Activated T-helper 1 cell treated with anti-CD3 and anti-CD28 coated beads, Interleukin-12 subunit alpha, Interleukin-12 subunit beta, Interleukin-2, Interleukin-4 antibody, amounts not matched to agents 30 ng/mL and 10 ng/mL and 1 ng/mL, durations not matched to agents 14 hours and 24 hours and 36 hours (primary cell): ENCODE results near the gene NPAS3. TPM values are rescaled to one million over a fixed set of nuclear protein-coding genes. Genes with fewer than 3 reads are reported as not detected.

Source experiments
- DNase-seq: peaks from one replicate; pipeline ENCODE4 v3.0.0; 2021; ENCODE audit warnings: low spot score
- H3K27ac Mint-ChIP-seq: one replicate; pipeline ENCODE4 v1.8.0; 2021; ENCODE audit warnings: mild to moderate bottlenecking, mixed read lengths
- H3K27me3 Mint-ChIP-seq: one replicate; pipeline ENCODE4 v1.8.0; 2022; ENCODE audit warnings: mild to moderate bottlenecking, moderate library complexity, mixed read lengths; ENCODE audit not compliant: insufficient read depth
- H3K36me3 Mint-ChIP-seq: one replicate; pipeline ENCODE4 v1.8.0; 2021; ENCODE audit warnings: low read depth, mixed read lengths
- H3K4me1 Mint-ChIP-seq: one replicate; pipeline ENCODE4 v1.8.0; 2021; ENCODE audit warnings: low read depth, mixed read lengths
- H3K4me3 Mint-ChIP-seq: one replicate; pipeline ENCODE4 v1.8.0; 2021; ENCODE audit warnings: mild to moderate bottlenecking, moderate library complexity, mixed read lengths
- H3K9me3 Mint-ChIP-seq: one replicate; pipeline ENCODE4 v1.8.0; 2021; ENCODE audit warnings: mixed read lengths
- intact Hi-C: fragments of 100-400 bp; cut with micrococcal nuclease; formaldehyde crosslinking; loops from one replicate; pipeline ENCODE4 v1.15.1; 2024
- total RNA-seq: library from RNA; stranded (reverse); gene quantifications from 2 replicates; pipeline ENCODE4 v1.2.3, GENCODE V29; 2022

The NPAS3 gene
- total RNA-seq, 1 donor from 2014 or later = not detected

DNA sequence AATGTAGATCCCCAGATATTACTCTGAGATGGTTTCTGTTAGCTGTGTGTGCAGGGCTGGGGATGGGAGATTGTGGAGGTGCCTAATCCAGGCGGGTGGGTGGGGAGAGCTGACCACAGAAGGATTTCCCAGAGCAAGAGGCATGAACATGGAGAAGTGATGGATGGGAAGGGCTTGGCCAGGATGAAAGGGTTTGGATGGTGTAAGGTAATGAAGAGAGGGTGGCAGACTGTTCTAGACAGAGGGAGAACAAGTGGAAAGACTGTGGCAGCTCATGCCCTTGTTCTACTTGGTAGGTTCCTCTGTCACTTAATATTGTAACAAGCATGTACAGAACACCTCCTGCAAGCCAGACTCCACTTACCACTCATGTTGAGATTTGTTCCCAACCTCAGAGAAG is 187.8 kb downstream of the NPAS3 start:
- no peaks in the 10 kb centered on the region for H3K4me1 Mint-ChIP-seq
- no peak overlapping the region for H3K27ac Mint-ChIP-seq
- no peak for DNase-seq
- intact Hi-C loops = no loop called here
- H3K9me3 Mint-ChIP-seq = no peaks in the 10 kb centered on the region
- H3K36me3 Mint-ChIP-seq = no peaks in the 10 kb centered on the region
- no peaks in the 10 kb centered on the region for H3K27me3 Mint-ChIP-seq
- H3K4me3 Mint-ChIP-seq = no peak overlapping the region

DNA sequence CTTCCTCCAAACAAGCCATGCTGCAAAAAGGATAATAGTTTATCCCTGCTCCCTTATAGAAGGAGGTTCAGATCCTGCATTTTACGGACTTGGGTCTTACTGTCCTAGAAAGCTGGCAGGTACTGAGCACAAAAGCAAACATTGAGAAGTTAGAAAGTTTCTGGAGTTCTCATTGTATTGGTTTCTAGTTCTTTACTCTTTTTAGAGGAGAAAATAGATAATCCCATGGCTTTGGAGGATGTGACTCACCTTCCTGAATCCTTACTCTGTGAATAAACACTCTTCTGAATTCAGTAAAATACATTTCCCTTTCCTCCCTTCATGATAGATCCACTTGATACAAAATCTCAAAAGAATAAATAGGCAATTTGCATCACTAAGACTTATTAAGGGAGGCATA is 188.9 kb downstream of the NPAS3 start:
- H3K27me3 Mint-ChIP-seq = no peaks in the 10 kb centered on the region
- no peaks in the 10 kb centered on the region for H3K36me3 Mint-ChIP-seq
- no peaks in the 10 kb centered on the region for H3K4me1 Mint-ChIP-seq
- no peak overlapping the region for H3K27ac Mint-ChIP-seq
- H3K9me3 Mint-ChIP-seq = no peaks in the 10 kb centered on the region
- intact Hi-C loops = no loop called here
- no peak overlapping the region for H3K4me3 Mint-ChIP-seq
- DNase-seq = no peak

DNA sequence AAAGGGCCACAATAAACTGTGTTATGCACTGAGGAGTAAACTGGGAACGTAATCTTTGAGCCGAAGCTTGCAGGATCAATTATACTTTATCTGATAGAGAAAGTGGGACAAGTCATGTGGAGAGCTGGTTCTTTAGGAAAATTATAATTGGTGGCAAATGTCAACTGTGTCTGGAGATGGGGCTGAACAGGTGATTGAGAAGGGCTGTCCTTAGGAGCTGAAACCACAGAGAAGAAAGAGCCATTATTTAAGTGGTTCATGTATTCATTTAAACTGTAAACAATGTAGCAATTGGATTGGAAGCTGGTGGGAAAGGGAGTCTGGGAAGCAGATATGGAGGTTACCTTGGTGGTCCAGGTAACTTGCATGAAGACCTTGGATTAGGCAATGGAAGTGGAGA is 193.1 kb downstream of the NPAS3 start:
- intact Hi-C loops = no loop called here
- no peak overlapping the region for H3K4me3 Mint-ChIP-seq
- no peaks in the 10 kb centered on the region for H3K4me1 Mint-ChIP-seq
- peaks cover 3% of the 10 kb centered on the region for H3K9me3 Mint-ChIP-seq
- DNase-seq = no peak
- H3K36me3 Mint-ChIP-seq = no peaks in the 10 kb centered on the region
- H3K27ac Mint-ChIP-seq = no peak overlapping the region
- no peaks in the 10 kb centered on the region for H3K27me3 Mint-ChIP-seq

DNA sequence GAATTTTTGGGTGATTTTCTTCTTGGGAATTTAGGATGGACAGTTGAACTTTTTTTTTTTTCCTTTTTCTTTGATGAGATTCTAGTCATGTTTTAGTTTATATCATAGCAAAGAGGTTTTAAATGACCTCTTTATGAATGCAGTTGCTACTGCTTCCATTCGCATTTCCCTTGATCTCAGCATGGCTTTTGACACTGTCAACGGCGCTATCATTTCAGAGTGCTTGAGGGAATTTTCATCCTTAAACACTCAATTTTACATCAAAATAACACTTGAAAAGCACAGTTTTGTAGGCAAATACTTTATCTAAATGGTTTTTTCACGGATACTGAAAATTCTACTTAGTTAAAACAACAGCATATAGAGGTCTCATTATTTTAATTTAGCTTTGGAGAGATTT is 195.5 kb downstream of the NPAS3 start:
- Mint-ChIP-seq H3K4me3 (no peak overlapping the region), H3K4me1 (no peaks in the 10 kb centered on the region), H3K27me3 (no peaks in the 10 kb centered on the region), H3K27ac (no peak overlapping the region), H3K9me3 (peaks cover 5% of the 10 kb centered on the region), H3K36me3 (no peaks in the 10 kb centered on the region)
- intact Hi-C loops = no loop called here
- DNase-seq = no peak

DNA sequence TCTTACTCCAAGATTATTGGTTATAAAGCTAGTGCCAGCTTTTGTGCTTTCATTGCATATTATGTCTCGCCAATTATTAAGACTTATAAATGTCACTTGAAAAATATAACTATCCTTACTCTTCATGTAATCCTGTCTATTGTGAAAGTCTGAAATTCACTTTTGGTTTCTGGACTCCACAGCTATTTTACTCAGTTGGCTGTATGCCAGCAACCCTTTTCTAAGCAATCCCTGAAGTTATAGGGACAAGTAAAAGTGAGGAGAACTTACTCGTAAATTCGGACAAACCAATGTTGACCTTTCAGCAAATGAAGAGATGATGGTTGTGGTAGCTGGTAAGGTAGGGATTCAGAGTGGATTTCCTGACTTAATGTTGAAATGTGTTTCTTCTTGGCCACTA is 196.3 kb downstream of the NPAS3 start:
- intact Hi-C loops = no loop called here
- Mint-ChIP-seq H3K36me3 (no peaks in the 10 kb centered on the region), H3K4me1 (no peaks in the 10 kb centered on the region), H3K27me3 (no peaks in the 10 kb centered on the region), H3K9me3 (peaks cover 5% of the 10 kb centered on the region), H3K27ac (no peak overlapping the region), H3K4me3 (no peak overlapping the region)
- DNase-seq = no peak

DNA sequence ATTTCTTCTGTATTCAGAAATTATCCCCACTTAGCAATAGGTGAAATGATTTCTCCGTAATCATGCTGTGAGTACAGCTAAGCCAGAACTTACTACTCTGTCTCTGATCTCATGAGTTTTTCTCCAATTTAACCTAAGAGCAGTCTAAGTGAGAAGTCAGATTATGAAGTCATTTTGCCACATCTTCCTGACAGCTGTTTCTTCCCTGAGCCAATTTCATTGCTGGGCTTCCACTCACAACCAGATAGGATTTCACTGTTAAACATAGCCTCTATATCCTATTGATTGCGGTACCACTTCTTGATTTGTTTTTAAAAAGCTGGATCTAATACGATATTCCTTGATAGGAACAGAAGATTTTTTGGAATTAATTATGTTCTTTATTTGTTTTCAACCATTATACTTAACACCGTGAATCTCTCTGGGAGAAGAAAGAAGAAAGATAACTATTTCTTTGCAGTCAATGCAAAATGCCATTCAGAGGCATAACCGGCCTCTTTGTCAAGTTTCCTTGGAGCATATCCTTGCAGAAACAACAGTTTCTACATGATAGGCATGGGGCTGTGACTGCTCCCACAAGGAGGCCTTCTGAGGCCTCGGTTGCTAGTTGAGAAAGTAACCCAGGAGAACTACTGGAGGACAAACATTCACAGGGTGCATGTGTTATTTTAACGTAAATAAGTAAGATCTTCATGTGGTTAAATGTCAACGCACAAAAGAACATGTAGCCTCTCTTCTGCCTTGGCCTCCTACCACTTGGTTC is 212.2 kb downstream of the NPAS3 start:
- Mint-ChIP-seq H3K9me3 (peaks cover 19% of the 10 kb centered on the region), H3K27me3 (no peaks in the 10 kb centered on the region)
- intact Hi-C loops = no loop called here

DNA sequence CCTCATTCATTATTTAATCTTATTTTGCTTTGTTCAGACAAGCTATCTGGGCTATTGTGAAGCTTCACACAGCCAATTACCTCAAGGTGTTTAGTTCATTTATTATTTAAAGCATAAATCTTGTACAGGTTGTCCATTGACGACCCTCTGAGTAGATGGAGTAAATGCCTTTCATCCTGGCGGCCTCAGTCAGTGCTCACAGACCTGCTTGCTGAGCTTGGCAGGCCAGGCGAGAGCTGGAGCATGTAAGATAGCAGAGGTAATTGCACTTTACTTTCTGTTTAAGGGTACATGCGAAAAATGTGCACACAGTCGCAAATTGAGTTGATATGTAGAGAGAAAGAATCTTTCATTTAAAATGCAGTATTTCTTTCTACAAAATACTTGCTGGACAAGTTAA is 224.4 kb downstream of the NPAS3 start:
- no peak for DNase-seq
- Mint-ChIP-seq H3K27ac (no peak overlapping the region), H3K36me3 (no peaks in the 10 kb centered on the region), H3K4me3 (no peak overlapping the region), H3K9me3 (no peaks in the 10 kb centered on the region), H3K27me3 (no peaks in the 10 kb centered on the region), H3K4me1 (no peaks in the 10 kb centered on the region)
- intact Hi-C loops = no loop called here

More for the DNA sequence above, 212.2 kb downstream of the NPAS3 start:
- no peak for DNase-seq
- no peak overlapping the region for H3K4me3 Mint-ChIP-seq
- no peaks in the 10 kb centered on the region for H3K36me3 Mint-ChIP-seq
- no peak overlapping the region for H3K27ac Mint-ChIP-seq
- no peaks in the 10 kb centered on the region for H3K4me1 Mint-ChIP-seq

DNA sequence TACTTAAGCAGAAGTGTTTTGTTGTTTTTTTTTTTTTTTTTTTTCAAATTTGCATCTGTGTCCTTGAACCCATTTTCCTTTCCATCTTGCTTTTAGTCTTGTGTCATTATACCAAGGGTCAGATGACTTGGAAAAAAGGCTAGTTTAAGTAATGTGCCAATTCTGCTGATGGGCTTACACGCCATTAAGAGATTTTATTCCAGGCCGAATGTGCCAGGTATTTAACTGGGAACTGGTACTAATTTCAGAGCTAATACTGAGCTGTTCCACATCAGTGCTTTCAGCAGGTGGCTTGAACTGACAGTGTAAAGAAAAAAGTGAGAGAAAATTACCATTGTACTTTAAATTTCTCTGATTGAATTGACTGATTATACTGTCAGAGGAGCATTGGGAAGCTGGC is 224.9 kb downstream of the NPAS3 start:
- no peak overlapping the region for H3K27ac Mint-ChIP-seq
- DNase-seq = no peak
- H3K4me1 Mint-ChIP-seq = no peaks in the 10 kb centered on the region
- no peaks in the 10 kb centered on the region for H3K9me3 Mint-ChIP-seq
- no peaks in the 10 kb centered on the region for H3K36me3 Mint-ChIP-seq
- H3K4me3 Mint-ChIP-seq = no peak overlapping the region
- H3K27me3 Mint-ChIP-seq = no peaks in the 10 kb centered on the region
- intact Hi-C loops = no loop called here

DNA sequence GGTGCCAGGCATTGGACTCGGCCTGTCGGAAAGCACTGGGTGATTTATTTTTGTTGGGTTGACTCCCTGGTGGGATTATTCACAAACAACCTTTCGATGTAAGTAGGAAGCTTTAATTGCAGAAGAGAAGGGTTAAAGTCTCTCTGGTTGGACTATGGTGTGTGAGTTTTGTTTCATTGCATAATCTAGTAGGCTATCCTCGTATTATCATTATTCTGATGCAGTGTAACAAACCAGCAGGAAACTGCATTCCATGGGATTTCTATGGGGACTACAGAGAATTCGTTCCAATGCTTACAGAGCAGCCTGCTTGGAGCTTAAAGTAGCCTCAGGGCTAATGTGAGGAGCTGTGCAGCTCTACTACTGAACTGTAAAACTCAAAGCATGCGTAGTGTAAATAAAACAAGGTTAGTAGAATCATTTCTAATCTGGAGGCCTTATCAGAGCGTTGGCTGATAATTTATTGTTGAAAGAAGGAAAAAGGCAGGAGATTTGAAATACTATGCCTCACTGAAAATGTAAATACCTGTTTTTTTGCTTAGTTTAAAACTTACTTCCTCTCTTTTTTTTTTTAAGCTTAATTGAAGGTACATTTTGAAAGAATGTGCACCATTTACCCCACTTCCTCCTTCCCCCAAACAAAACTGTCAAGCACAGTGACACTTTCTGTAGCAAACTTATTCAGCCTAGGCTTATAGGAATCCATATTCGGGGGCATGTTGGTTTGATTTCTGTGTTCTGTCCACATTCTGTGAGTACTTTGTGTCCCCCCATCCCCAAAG is 226.7 kb downstream of the NPAS3 start:
- intact Hi-C loops = no loop called here
- Mint-ChIP-seq H3K27me3 (no peaks in the 10 kb centered on the region), H3K27ac (no peak overlapping the region), H3K9me3 (no peaks in the 10 kb centered on the region), H3K36me3 (no peaks in the 10 kb centered on the region), H3K4me1 (no peaks in the 10 kb centered on the region), H3K4me3 (no peak overlapping the region)
- DNase-seq = no peak

DNA sequence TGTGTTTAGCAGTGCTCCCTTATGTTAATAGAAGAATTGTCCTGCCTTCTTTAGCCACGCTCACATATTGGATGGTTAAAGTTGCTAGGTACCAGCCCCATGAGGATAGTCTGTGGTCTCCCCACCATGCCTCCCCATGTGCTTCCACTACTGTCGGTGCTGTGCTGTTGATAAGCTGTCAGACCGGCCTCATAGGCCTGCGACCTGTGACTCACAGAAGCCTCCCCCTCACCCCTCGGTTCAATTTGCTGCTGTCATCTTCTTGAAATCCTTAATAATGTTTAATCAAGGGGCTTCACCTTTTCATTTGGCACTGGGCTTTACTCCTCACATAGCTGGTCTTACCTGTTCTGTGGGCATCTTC is 227.2 kb downstream of the NPAS3 start:
- H3K27ac Mint-ChIP-seq = no peak overlapping the region
- no peak overlapping the region for H3K4me3 Mint-ChIP-seq
- H3K27me3 Mint-ChIP-seq = no peaks in the 10 kb centered on the region
- no peaks in the 10 kb centered on the region for H3K4me1 Mint-ChIP-seq
- intact Hi-C loops = no loop called here
- no peak for DNase-seq
- no peaks in the 10 kb centered on the region for H3K9me3 Mint-ChIP-seq
- no peaks in the 10 kb centered on the region for H3K36me3 Mint-ChIP-seq

DNA sequence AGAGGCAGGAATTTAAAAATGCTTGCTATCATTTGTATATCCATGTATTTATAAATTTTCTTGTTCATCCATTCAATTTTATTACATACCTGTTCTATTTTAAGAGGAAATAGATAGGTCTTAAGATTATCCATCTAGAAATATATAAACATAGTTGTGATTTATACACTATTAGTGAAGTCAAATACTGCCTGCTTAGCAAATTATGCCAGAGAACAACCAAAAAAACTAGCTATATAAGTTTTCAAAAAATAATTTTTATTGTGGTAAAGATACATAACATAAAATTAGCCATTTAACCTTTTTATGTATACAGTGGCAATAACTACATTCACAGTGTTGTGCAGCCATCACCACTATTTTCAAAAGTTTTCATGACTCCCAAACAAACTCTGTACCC is 237.3 kb downstream of the NPAS3 start:
- intact Hi-C loops = no loop called here
- no peaks in the 10 kb centered on the region for H3K9me3 Mint-ChIP-seq
- no peak overlapping the region for H3K4me3 Mint-ChIP-seq

DNA sequence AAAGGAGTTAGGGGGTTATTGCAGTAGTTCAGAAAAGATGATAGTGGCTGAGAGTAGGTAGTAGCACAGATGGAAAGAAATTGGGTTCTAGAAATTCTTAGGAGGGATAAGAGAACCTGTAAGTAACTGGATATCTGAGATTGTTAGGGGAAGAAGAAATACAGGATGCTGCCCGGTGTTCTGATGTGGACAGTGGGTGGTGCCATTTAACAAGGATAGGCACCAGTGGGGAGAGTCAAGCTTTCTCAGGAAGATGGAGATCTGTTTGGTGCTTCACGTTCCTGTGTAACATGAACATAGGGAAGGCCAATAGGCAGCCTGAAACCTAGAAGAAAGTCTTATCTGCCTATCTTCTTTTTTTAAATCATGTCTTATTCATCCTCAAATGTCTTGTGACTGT is 245.9 kb downstream of the NPAS3 start:
- no peak for DNase-seq
- no peak overlapping the region for H3K27ac Mint-ChIP-seq
- no peaks in the 10 kb centered on the region for H3K4me1 Mint-ChIP-seq
- H3K27me3 Mint-ChIP-seq = no peaks in the 10 kb centered on the region
- H3K36me3 Mint-ChIP-seq = no peaks in the 10 kb centered on the region
- intact Hi-C loops = no loop called here
- H3K9me3 Mint-ChIP-seq = no peaks in the 10 kb centered on the region
- no peak overlapping the region for H3K4me3 Mint-ChIP-seq

More for the DNA sequence above, 237.3 kb downstream of the NPAS3 start:
- H3K27ac Mint-ChIP-seq = no peak overlapping the region
- DNase-seq = no peak
- H3K4me1 Mint-ChIP-seq = no peaks in the 10 kb centered on the region
- H3K27me3 Mint-ChIP-seq = no peaks in the 10 kb centered on the region
- no peaks in the 10 kb centered on the region for H3K36me3 Mint-ChIP-seq

DNA sequence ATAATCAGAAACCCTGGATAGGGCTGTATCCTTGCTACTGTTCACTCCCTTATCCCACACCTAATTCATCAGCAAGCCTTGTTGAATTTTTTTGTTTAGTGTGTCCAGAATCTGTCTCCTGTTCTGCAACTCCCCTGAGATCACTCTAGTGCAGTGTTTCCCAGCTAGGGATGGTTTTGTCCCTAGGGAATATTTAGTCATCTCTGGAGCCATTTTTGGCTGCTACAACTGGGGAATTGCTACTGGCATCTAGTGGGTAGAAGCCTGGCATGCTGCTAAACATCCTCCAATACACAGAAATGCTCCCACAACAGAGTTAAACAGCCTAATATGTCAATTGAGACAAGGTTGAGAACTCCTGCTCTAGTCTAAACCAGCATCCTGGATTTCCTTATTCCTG is 248.0 kb downstream of the NPAS3 start:
- Mint-ChIP-seq H3K9me3 (no peaks in the 10 kb centered on the region), H3K4me3 (no peak overlapping the region), H3K27ac (no peak overlapping the region), H3K36me3 (no peaks in the 10 kb centered on the region), H3K4me1 (no peaks in the 10 kb centered on the region), H3K27me3 (no peaks in the 10 kb centered on the region)
- no peak for DNase-seq
- intact Hi-C loops = no loop called here
